G401.6 (cell line): ENCODE measurements around the gene CKM.
"Not testable (repeated sequence)": the region's sequence is repeated elsewhere in the genome, so short reads cannot be mapped to it uniquely, and the experiment has no call there.

ENCODE experiments used
- FAIRE-seq: peaks from 2 replicates; lab custom pipeline; 2012; peaks lifted over from hg19 to GRCh38; lab: Jason Lieb, UNC

Gene CKM

DNA sequence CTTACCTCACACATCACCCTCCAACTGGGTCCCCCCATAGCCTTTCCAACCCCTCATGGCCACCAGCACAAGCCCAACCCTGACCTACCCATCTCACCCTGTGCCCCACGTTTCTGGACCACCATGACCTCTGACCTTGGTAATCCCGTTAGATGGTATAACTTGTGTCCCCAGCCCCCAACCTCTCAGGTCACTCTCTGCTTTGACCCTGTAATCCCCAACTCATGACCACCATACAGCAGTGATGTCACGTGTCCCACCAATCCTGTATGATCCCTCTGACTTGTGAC, 26.4 kb upstream of the CKM start:
- FAIRE-seq, result no peak

DNA sequence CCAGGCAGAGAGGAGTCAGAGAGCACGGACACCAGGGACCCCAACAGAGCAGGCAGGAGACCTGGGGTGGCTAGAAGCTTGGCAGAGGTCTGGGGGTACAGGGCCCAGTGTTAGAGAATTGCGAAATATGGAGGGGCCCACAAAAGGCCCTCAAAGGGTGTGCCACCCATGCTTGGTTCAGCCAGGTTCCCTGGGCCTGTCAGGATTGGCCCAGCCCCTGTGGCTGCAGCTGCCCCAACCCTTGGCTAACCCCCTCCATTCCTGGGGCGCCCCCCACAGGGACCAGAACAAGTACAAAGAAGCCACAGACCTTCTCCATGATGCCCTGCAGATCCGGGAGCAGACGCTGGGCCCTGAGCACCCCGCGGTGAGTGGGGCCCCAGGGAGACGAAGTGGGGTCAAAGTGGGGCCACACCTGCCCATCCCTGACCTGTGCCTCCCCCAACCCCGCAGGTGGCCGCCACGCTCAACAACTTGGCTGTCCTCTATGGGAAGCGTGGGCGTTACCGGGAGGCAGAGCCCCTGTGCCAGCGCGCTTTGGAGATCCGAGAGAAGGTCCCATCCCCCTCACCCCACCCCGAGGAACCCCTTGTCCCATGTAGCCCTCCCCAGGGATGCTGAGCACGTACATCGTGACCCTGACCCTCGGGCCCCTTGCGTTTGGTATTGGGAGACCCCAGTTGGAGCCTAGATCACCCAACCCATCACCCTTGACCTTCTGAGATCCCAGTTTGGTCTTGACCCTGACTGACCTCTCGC, 25.9 kb upstream of the CKM start:
- no peak for FAIRE-seq

DNA sequence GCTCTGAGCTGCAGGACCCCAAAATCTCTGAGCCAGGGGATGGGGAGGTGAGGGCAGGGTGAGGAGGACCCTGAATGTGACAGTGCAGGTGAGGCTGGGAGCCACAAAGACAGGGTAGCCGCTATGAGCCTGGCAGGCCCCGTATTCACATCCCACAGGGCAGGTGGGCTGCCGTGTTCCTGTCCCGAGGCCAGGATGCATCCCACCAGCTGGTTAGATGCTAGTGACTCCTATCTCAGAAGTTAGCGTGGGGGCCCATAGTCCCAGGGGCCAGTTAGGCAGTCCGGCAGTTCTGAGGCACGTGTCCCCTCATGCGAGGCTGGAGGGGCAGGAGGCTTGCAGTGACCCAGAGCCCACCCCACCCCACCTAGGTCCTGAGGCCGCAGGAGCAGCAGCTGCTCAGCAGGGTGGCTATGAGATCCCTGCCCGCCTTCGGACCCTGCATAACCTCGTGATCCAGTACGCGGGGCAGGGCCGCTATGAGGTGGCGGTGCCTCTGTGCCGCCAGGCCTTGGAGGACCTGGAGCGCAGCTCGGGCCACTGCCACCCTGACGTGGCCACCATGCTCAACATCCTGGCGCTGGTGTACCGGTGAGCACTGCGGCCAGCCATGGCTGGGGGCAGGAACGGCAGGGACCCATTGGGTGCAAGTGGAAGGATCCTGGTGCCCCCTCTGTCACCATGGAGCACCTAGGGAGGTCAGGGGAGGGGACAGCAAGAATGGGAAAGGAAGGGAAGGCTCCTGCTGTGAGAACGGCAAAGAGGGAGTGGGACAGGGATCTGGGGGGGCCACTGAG, 25.1 kb upstream of the CKM start:
- FAIRE-seq, result no peak

- FAIRE-seq, result no peak
Observed at GRCh38 chr19:45346449-45346848, 23.8 kb upstream of the CKM start.

DNA sequence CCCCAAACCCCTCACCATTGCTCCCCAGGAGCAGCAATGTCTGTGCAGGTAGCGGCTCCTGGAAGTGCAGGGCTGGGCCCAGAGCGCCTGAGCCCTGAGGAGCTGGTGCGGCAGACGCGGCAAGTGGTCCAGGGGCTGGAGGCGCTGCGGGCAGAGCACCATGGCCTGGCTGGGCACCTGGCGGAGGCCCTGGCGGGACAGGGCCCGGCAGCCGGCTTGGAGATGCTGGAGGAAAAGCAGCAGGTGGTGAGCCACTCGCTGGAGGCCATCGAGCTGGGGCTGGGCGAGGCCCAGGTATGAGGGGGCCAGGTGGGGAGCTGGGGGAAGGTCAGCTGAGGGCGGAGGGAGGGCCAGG, 22.8 kb upstream of the CKM start:
- no peak for FAIRE-seq

- no peak for FAIRE-seq
Observed at GRCh38 chr19:45344621-45345505, 22.2 kb upstream of the CKM start.

GRCh38 chr19:45342911-45343310, 20.2 kb upstream of the CKM start:
- FAIRE-seq, result no peak

DNA sequence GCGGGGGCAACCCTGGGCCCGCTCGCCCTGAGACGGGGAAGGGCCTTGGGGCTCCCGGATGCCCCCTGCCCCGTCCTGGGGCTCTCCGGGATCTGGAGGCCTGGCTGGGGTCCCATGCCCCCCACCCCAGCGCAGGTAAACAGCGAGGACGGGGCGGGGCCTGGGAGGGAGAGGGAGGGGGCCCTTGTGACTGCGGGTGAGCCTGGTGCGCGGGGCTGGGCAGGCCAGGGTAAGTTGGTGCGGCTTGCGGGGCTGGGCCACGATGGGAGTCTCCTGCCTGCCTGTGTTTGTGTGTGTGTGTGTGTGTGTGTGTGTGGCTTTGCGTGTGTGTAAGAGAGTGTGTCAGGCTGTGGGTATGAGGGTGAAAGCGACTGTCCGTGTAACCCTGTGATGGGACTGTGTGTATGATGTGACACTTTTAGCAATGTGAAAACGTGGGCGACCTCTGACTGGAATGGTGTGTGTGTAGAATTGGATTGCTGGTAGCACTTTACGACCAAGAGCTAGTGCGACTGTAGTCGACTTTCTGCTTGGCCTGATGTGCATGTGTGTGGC, 18.3 kb upstream of the CKM start:
- no peak for FAIRE-seq

DNA sequence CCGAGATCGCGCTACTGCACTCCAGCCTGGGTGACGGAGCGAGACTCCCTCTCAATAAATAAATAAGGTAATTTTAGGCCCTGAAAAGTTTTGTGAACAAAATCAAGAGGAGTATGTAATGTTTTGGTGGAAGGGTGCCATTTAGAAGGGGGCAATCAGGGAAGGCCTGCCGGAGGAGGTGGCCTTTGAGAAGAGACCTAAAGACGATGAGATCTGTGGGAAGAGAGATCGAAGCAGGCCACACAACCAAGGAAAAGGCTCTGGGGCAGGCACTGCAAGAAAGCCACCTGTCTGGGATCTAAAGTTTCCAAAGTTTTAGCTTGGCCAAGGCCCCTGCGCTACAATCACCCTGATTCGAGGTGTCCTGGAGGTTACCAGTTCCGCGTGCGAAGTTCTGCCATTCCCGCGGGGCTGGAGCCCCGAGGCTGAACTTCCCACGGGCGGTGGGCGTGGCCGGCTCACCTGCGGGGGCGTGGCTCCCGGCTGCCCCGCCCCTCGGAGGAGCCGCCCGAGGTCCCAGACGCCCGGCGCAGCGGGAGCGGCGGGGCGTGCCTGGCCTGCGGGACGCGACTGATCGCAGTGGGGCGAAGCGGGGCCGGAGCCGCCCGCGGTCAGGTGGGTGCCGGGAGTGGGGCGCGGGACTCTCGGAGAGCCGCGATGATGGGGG, 17.7 kb upstream of the CKM start, which contains the start of gene KLC3:
Gene KLC3 (plus strand): TSS at position 519 of the 667 bp plus-strand sequence. CDS start 4,792 bp downstream, outside the sequence.
- FAIRE-seq, result no peak

DNA sequence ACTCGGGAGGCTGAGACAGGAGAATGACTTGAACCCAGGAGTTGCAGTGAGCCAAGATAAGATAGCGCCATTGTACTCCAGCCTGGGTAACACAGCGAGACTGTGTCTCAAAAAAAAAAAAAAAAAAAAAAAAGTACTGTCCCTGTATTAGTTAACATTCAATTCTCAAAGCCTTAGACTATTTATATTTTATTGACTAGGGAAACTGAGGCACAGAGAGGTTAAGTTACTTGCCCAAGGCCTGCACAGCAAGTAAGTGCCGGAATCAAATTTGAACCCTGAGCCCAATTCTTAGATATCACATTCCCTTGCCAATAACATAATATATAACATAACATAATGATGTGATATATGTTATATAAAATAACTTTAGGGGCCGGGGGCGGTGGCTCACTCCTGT, 17.0 kb upstream of the CKM start:
- no peak for FAIRE-seq

- FAIRE-seq, result no peak
Observed at GRCh38 chr19:45336696-45337251, 14.1 kb upstream of the CKM start.

DNA sequence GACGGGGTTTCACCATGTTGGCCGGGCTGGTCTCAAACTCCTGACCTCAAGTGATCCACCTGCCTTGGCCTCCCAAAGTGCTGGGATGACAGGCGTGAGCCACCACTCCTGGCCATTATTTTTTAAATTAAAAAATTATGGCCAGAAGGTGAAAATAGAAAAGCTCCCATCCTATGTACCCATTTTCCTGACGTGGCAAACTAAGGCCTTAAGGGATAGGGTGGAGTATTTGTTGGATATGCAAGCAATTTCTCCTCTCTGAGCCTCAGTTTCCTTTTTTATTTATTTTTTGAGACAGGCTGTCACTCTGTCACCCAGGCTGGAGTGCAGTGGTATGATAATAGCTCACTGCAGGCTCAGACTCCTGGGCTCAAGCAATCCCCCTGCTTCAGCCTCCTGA, 12.2 kb upstream of the CKM start:
- FAIRE-seq, result not testable (repeated sequence)

- FAIRE-seq, result no peak
Observed at GRCh38 chr19:45333609-45334303, 11.1 kb upstream of the CKM start.

- no peak for FAIRE-seq
Observed at GRCh38 chr19:45331411-45331810, 8.7 kb upstream of the CKM start.

GRCh38 chr19:45327404-45328143, 4.9 kb upstream of the CKM start:
- FAIRE-seq, result no peak

- FAIRE-seq, result no peak
Observed at GRCh38 chr19:45324349-45324907, 1.8 kb upstream of the CKM start.

DNA sequence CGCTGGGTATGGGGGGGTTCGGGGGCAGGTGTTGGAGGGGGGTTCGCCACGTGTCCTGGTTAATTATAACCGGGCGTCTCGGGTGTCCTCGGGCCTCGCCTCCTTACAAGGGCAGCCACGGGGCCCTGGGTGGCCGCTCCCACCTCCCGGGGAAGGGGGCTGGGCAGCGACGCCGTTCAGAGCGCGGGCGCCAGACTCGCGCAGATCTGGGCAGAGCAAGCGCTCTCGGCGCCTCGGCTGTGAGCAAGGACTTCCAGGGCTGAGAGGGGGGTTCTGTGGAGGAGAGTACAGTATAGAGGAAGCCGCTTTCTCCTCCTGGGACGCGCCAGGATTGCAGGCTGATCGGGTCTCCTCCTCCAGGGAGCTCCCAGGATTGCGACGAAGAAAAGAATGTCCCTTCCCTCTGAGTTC, 1.0 kb upstream of the CKM start:
- FAIRE-seq, result no peak

DNA sequence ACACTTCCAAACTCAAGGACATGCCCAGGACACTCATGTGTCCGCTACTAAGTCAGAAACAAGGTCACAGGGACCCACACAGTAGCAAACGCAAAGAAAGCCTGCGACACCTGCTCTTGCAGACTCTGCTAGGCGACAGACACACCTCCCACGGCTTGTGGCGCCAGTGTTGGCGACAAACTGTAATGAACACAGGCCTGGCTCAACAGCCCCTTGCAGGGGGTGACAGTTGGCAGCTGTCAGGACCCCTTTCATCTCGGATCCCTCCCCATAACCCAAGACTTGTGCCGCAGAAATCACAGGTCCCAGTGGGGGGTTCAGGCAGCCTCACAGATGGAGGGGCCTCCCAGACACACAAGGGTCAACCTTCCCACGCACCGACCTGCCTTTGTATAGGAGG, 364 bp downstream of the CKM start:
- FAIRE-seq, result no peak

- FAIRE-seq, result no peak
Observed at GRCh38 chr19:45321848-45322247, 827 bp downstream of the CKM start.
